NCI-H510A treated with DMSO at 0.1 percent for 48 hours (cell line): ENCODE results near the gene RORB.

Experiments used
- DNase-seq: peaks from one replicate; lab custom pipeline; 2025; lab: John Stamatoyannopoulos, UW

The RORB gene

GRCh38 chr9:74719306-74719705, 222.2 kb downstream of the RORB start:
- no peak for DNase-seq

GRCh38 chr9:74721696-74722660, 224.8 kb downstream of the RORB start:
- DNase-seq, result no peak

GRCh38 chr9:74724317-74724716, 227.2 kb downstream of the RORB start:
- no peak for DNase-seq

- no peak for DNase-seq
Measured at GRCh38 chr9:74726581-74726980, 229.4 kb downstream of the RORB start.

- DNase-seq, result no peak
Measured at GRCh38 chr9:74728176-74728575, 231.0 kb downstream of the RORB start.

GRCh38 chr9:74729136-74729695, 232.1 kb downstream of the RORB start:
- DNase-seq, result no peak

- DNase-seq, result no peak
Measured at GRCh38 chr9:74735761-74736160, 238.6 kb downstream of the RORB start.

- no peak for DNase-seq
Measured at GRCh38 chr9:74736646-74737045, 239.5 kb downstream of the RORB start.

- DNase-seq, result no peak
Measured at GRCh38 chr9:74742191-74742790, 245.2 kb downstream of the RORB start.
